ENCODE results near the gene KLHL36.

Gene KLHL36

GRCh38 chr16:84643674-84644073 is 4.6 kb upstream of the KLHL36 start:
- peak; percentile 42 for DNase-seq (ENCODE audit: low read depth)
- H3K4me3 ChIP-seq (ENCODE audit: low read depth, low read length), result no peak overlapping the region
- TF ChIP-seq CTCF (IDR thresholded peaks at IDR 0.05; ENCODE audit: insufficient read depth, low read depth, low read length, missing control alignments), result no peak

- H3K4me3 ChIP-seq (ENCODE audit: low read depth, low read length), result peak overlapping the region; percentile 84
- TF ChIP-seq CTCF (IDR thresholded peaks at IDR 0.05; ENCODE audit: insufficient read depth, low read depth, low read length, missing control alignments), result no peak
- DNase-seq (ENCODE audit: low read depth), result peak; percentile 54
Observed at GRCh38 chr16:84648595-84649510, 542 bp downstream of the KLHL36 start.

- no peak for DNase-seq (ENCODE audit: low read depth)
- peak overlapping the region; percentile 84 for H3K4me3 ChIP-seq (ENCODE audit: low read depth, low read length)
- no peak for TF ChIP-seq CTCF (IDR thresholded peaks at IDR 0.05; ENCODE audit: insufficient read depth, low read depth, low read length, missing control alignments)
Observed at GRCh38 chr16:84649511-84649861, 1.2 kb downstream of the KLHL36 start.

- no peak for TF ChIP-seq CTCF (IDR thresholded peaks at IDR 0.05; ENCODE audit: insufficient read depth, low read depth, low read length, missing control alignments)
- no peak for DNase-seq (ENCODE audit: low read depth)
- H3K4me3 ChIP-seq (ENCODE audit: low read depth, low read length), result no peak overlapping the region
Observed at GRCh38 chr16:84650062-84650991, 2.0 kb downstream of the KLHL36 start.

- no peak for TF ChIP-seq CTCF (IDR thresholded peaks at IDR 0.05; ENCODE audit: insufficient read depth, low read depth, low read length, missing control alignments)
- DNase-seq (ENCODE audit: low read depth), result no peak
- no peak overlapping the region for H3K4me3 ChIP-seq (ENCODE audit: low read depth, low read length)
Observed at GRCh38 chr16:84652566-84652965, 4.3 kb downstream of the KLHL36 start.

- TF ChIP-seq CTCF (IDR thresholded peaks at IDR 0.05; ENCODE audit: insufficient read depth, low read depth, low read length, missing control alignments), result no peak
- H3K4me3 ChIP-seq (ENCODE audit: low read depth, low read length), result no peak overlapping the region
- DNase-seq (ENCODE audit: low read depth), result no peak
Observed at GRCh38 chr16:84654238-84654637, 5.9 kb downstream of the KLHL36 start.
